Neuron (in vitro differentiated cells): ENCODE data around the gene YES1.
"Not testable (repeated sequence)": the region's sequence is repeated elsewhere in the genome, so short reads cannot be mapped to it uniquely, and the experiment has no call there.

Source experiments
- H2AFZ ChIP-seq: one replicate; pipeline ENCODE4 v1.6.1; 2013; ENCODE audit warnings: low read depth, mild to moderate bottlenecking, inconsistent platforms, low read length, moderate library complexity
- H3K27me3 ChIP-seq: one replicate; pipeline ENCODE4 v1.6.1; 2013; ENCODE audit warnings: low read length; ENCODE audit not compliant: insufficient read depth
- H3K36me3 ChIP-seq: one replicate; pipeline ENCODE4 v1.6.1; 2013; ENCODE audit warnings: low read length; ENCODE audit not compliant: insufficient read depth
- H3K4me1 ChIP-seq: one replicate; pipeline ENCODE4 v1.6.1; 2013; ENCODE audit warnings: low read length; ENCODE audit not compliant: insufficient read depth
- H3K4me3 ChIP-seq: 2 replicates; pipeline ENCODE4 v1.5.1; 2013; ENCODE audit warnings: mild to moderate bottlenecking, low read length, moderate library complexity
- H3K9me3 ChIP-seq: one replicate; pipeline ENCODE4 v1.6.1; 2013; ENCODE audit warnings: low read length

The YES1 gene

DNA sequence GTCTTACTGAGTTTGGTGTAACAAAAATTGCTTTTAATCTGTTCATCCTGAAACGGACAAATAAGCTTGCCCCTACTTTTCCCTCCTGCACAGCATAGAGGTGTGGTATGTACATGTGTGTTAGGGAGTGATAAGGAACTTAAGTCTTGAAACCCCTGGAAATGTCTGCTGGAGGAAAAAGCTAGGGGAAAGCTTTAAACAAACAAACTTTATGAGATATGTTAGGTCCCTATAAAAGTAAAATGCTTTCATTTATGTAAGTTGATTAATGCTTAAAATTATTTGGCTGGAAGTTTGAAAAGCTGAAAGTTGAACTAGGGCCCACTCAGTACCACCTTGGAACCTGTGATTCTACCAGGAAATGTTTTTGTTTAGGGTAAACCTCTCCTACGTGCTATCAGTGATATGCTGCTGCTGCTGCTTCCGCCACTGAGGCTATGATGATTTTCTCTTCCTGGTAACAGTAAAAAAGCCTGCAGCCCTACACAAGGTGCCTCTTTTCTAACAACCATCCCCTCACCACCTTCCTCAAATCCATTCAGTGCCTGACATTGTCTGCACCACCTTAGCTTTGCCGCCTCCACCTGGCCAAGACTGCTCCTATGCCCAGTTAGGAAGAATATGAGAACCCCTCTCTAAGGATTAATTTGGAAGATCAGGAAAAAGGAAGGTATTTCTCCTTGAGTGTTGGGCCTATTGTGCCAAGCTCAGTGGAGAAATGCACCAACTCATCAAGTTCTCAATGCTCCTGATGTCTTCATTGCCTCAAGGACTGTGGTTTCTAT lies 2.5 kb upstream of the YES1 start:
- Histone ChIP-seq H2AFZ (no peak overlapping the region), H3K4me1 (peaks cover 11% of the 10 kb centered on the region), H3K4me3 (no peak overlapping the region), H3K36me3 (no peaks in the 10 kb centered on the region), H3K27me3 (no peaks in the 10 kb centered on the region), H3K9me3 (no peaks in the 10 kb centered on the region)

DNA sequence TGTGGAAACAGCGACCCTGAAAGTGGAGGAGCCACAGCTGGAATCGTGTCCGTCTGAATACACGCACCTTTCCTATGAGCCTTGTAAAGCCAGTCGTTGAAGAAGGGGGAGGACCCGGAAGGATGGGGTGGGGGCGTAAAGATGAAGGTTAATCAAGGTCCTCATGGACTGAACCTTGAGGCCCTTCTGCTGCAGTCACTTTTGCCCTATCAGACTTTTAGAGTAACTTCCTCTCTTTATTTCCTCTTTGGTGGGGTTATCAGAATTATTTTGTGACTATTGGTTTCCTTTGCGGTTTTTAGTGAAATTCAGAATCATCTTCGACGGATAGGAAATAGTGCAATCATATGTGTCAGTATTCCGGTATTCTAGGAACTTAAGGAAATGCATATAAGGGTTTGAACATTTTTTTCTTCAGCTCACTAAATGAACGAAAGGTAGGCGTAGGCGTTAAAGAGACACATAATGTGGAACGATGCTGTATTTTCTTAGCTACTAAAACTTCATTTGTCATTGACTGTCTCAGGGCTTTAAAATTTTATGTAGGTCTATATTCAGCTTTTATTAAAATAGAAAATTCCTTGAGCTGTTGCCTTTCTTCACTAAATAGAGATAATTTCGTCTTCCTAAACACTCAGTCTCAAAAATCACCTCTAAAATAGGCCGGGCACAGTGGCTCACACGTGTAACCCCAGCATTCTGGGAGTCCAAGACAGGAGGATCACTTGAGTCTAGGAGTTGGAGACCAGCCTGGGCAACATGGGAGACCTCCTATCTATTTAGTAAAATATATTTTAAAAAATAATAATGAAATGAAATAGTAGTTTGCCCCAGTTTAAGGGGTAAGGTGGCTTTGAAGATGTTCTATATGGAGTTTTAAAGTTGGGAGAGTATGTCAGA lies 1.4 kb upstream of the YES1 start:
- peak overlapping the region; percentile 96 for H2AFZ ChIP-seq
- H3K9me3 ChIP-seq, result no peaks in the 10 kb centered on the region
- no peaks in the 10 kb centered on the region for H3K27me3 ChIP-seq
- H3K4me3 ChIP-seq, result peak overlapping the region; percentile 97
- H3K36me3 ChIP-seq, result no peaks in the 10 kb centered on the region
- H3K4me1 ChIP-seq, result peaks cover 14% of the 10 kb centered on the region

GRCh38 chr18:812376-813171 lies 532 bp upstream of the YES1 start:
- H3K36me3 ChIP-seq, result no peaks in the 10 kb centered on the region
- H3K4me3 ChIP-seq, result peak overlapping the region; percentile 97
- H2AFZ ChIP-seq, result peak overlapping the region; percentile 96
- H3K9me3 ChIP-seq, result no peaks in the 10 kb centered on the region
- peaks cover 14% of the 10 kb centered on the region for H3K4me1 ChIP-seq
- no peaks in the 10 kb centered on the region for H3K27me3 ChIP-seq

DNA sequence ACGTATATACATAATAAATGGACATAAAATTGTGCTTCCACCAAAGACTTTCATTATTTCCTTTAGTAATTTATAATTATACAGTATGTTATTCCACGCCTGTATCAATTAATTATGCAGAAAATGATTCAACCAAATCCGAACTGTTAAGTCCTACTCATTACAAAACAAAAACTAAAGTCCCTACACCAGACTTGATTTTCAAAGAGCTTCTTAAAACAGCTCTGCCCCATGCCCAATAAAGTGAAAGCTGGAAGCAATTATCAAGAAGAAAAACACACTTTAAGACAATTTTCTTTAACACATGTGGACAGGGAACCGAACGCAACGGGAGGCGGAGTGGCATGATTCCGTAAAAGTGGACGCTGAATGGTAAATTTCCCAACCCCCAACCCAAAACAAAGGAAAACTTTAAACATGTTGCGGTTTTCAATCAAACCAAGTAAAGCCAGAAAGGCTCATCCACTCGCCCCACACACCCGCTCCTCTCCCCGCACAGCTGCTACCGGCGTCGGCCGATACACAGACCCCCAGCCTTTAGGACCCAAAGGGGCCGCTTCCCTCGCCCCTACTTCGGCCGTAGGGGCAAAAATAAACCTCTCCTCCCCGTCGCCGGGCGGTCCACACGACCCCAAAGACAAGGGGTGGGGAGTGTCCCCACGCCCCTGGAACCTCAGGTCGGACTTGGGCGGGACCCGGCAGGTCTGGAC lies 705 bp downstream of the YES1 start:
- Histone ChIP-seq H3K9me3 (no peaks in the 10 kb centered on the region), H2AFZ (peak overlapping the region; percentile 96), H3K4me3 (peak overlapping the region; percentile 97), H3K36me3 (no peaks in the 10 kb centered on the region), H3K27me3 (no peaks in the 10 kb centered on the region), H3K4me1 (peaks cover 14% of the 10 kb centered on the region)

DNA sequence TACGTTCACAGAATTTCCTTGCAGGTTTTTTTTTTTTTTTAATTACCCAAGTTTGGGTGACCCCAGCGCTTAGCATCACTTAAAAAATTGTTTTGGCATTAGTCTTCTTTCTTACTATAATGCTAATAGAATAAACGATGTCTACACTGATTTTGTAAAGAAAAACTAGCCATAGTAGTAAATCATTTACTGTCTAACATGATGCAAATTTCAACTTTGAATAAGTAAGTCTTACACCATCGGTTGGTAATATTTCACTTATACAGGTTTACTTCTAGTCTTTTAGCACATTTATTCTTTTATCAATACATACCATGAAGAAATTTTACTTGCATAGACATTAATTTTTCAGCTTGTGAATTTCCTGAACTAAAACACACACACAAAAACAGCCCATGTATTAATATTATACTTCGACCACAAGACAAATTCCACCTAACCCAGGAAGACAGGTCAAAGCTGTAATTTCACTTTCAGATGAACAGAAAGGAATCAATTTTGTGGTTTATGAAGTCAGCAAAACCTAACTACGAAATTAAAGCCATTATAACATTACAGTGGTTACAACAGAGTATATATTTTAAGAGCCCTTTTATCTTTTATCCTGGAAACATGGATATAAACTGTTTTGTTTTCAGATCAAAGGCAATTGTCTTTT lies 1.9 kb downstream of the YES1 start:
- no peaks in the 10 kb centered on the region for H3K27me3 ChIP-seq
- no peak overlapping the region for H2AFZ ChIP-seq
- H3K4me1 ChIP-seq, result peaks cover 14% of the 10 kb centered on the region
- peak overlapping the region; percentile 97 for H3K4me3 ChIP-seq
- H3K9me3 ChIP-seq, result no peaks in the 10 kb centered on the region
- H3K36me3 ChIP-seq, result no peaks in the 10 kb centered on the region

GRCh38 chr18:809228-809627 lies 2.8 kb downstream of the YES1 start:
- H3K4me3 ChIP-seq, H3K36me3 ChIP-seq, H3K9me3 ChIP-seq, H2AFZ ChIP-seq, H3K27me3 ChIP-seq: not testable (repeated sequence)
- H3K4me1 ChIP-seq, result peaks cover 14% of the 10 kb centered on the region

- no peak overlapping the region for H2AFZ ChIP-seq
- H3K9me3 ChIP-seq, result no peaks in the 10 kb centered on the region
- no peak overlapping the region for H3K4me3 ChIP-seq
- no peaks in the 10 kb centered on the region for H3K36me3 ChIP-seq
- no peaks in the 10 kb centered on the region for H3K27me3 ChIP-seq
- peaks cover 14% of the 10 kb centered on the region for H3K4me1 ChIP-seq
Observed at GRCh38 chr18:808502-808901, 3.5 kb downstream of the YES1 start.

GRCh38 chr18:808086-808485 lies 4.0 kb downstream of the YES1 start:
- no peak overlapping the region for H2AFZ ChIP-seq
- peaks cover 14% of the 10 kb centered on the region for H3K4me1 ChIP-seq
- no peaks in the 10 kb centered on the region for H3K36me3 ChIP-seq
- no peaks in the 10 kb centered on the region for H3K9me3 ChIP-seq
- H3K27me3 ChIP-seq, result no peaks in the 10 kb centered on the region
- no peak overlapping the region for H3K4me3 ChIP-seq

- Histone ChIP-seq H2AFZ (no peak overlapping the region), H3K4me1 (peaks cover 14% of the 10 kb centered on the region), H3K4me3 (no peak overlapping the region), H3K36me3 (no peaks in the 10 kb centered on the region), H3K27me3 (no peaks in the 10 kb centered on the region), H3K9me3 (no peaks in the 10 kb centered on the region)
Observed at GRCh38 chr18:805755-806110, 6.3 kb downstream of the YES1 start.

DNA sequence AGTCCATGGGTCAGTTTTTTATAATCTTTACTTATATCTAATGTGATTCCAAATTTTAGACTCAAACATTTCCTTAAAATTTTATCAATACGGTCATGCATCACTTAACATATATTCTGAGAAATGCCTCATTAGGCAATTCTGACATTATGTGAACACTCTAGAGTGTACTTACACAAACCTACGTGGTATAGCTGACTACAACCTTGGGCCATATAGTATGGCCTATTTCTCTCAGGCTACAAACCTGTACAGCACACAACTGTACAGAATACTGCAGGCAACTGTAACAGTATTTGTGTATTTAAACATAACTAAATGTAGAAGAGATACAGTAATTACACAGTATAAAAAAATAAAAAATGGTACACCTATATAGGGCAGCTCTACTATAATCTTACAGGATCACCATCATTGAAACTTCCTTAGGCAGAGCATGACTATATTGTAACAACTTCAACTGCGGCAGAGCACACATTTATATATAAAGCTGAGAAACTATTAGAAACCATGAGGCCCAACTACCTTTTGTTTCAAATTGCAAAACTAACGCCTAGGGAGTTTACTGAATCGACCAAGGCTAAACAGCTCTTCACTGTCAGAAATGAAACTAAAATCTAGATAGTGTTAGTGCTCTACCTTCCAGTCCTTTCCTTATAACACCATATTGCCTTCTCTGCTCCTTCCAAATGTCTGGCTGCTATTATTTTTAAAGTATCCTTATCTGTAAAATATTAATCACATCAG lies 6.9 kb downstream of the YES1 start:
- Histone ChIP-seq H3K4me1 (peaks cover 10% of the 10 kb centered on the region), H3K9me3 (no peaks in the 10 kb centered on the region), H3K27me3 (no peaks in the 10 kb centered on the region), H3K36me3 (no peaks in the 10 kb centered on the region), H2AFZ (no peak overlapping the region), H3K4me3 (no peak overlapping the region)

DNA sequence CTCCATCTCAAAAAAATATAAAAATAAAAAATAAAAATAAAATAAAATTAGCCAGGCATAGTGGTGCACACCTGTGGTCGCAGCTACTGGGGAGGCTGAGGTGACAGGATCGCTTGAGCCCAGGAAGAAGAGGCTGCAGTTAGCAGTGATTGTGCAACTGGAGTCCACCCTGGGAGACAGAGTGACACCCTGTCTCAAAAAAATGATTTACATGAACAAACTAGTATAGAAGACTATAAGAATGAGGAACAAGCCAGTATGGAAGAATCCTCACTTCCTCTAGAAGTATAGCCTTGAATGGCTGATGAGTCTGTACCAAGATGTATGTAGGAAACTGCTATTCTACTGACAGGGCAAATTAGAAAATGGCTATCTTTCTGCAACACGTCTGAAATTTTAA lies 10.9 kb downstream of the YES1 start:
- Histone ChIP-seq H3K4me3 (no peak overlapping the region), H3K36me3 (no peaks in the 10 kb centered on the region), H3K9me3 (no peaks in the 10 kb centered on the region), H2AFZ (no peak overlapping the region), H3K4me1 (no peaks in the 10 kb centered on the region), H3K27me3 (no peaks in the 10 kb centered on the region)

- no peak overlapping the region for H3K4me3 ChIP-seq
- H2AFZ ChIP-seq, result no peak overlapping the region
- H3K27me3 ChIP-seq, result no peaks in the 10 kb centered on the region
- no peaks in the 10 kb centered on the region for H3K36me3 ChIP-seq
- H3K9me3 ChIP-seq, result no peaks in the 10 kb centered on the region
- no peaks in the 10 kb centered on the region for H3K4me1 ChIP-seq
Observed at GRCh38 chr18:799943-800342, 12.1 kb downstream of the YES1 start.
